ENCODE data around the gene OR2A5.

- TF ChIP-seq HDAC2 (IDR thresholded peaks at IDR 0.05) (no peak), FOXJ3 (CRISPR knock-in tag; IDR thresholded peaks at IDR 0.05) (no peak), TAF1 (IDR thresholded peaks at IDR 0.05; ENCODE audit: control insufficient read depth, extremely low read depth, insufficient read depth, low read length, severe bottlenecking) (no peak), EP300 (IDR thresholded peaks at IDR 0.05; ENCODE audit: low read length) (no peak), DEAF1 (CRISPR knock-in tag; IDR thresholded peaks at IDR 0.05) (no peak), FIP1L1 (IDR thresholded peaks at IDR 0.05; ENCODE audit: low read depth, low read length, poor library complexity, severe bottlenecking) (no peak), ZNF263 (CRISPR knock-in tag; IDR thresholded peaks at IDR 0.05; ENCODE audit: borderline replicate concordance) (no peak), MED1 (CRISPR knock-in tag; IDR thresholded peaks at IDR 0.05; ENCODE audit: borderline replicate concordance) (no peak), ZNF609 (CRISPR knock-in tag; IDR thresholded peaks at IDR 0.05; ENCODE audit: borderline replicate concordance) (no peak), CCAR2 (IDR thresholded peaks at IDR 0.05; ENCODE audit: low read depth, low read length) (no peak), FOXA1 (IDR thresholded peaks at IDR 0.05; ENCODE audit: borderline replicate concordance) (no peak), ZMIZ1 (IDR thresholded peaks at IDR 0.05; ENCODE audit: low read depth in 2 of 2, low read length in 2 of 2) (no peak)
Measured at GRCh38 chr7:144006692-144007042, 42.1 kb upstream of the OR2A5 start.

Data from K562 (cell line).